ENCODE measurements around the gene PTDSS2. TPM values are rescaled to one million over a fixed set of nuclear protein-coding genes. Genes with fewer than 3 reads are reported as not detected.
"Not testable (repeated sequence)": the region's sequence is repeated elsewhere in the genome, so short reads cannot be mapped to it uniquely, and the experiment has no call there.

Gene PTDSS2
- total RNA-seq, 2 experiments from 2014 or later = 24.6 to 26.1 TPM

DNA sequence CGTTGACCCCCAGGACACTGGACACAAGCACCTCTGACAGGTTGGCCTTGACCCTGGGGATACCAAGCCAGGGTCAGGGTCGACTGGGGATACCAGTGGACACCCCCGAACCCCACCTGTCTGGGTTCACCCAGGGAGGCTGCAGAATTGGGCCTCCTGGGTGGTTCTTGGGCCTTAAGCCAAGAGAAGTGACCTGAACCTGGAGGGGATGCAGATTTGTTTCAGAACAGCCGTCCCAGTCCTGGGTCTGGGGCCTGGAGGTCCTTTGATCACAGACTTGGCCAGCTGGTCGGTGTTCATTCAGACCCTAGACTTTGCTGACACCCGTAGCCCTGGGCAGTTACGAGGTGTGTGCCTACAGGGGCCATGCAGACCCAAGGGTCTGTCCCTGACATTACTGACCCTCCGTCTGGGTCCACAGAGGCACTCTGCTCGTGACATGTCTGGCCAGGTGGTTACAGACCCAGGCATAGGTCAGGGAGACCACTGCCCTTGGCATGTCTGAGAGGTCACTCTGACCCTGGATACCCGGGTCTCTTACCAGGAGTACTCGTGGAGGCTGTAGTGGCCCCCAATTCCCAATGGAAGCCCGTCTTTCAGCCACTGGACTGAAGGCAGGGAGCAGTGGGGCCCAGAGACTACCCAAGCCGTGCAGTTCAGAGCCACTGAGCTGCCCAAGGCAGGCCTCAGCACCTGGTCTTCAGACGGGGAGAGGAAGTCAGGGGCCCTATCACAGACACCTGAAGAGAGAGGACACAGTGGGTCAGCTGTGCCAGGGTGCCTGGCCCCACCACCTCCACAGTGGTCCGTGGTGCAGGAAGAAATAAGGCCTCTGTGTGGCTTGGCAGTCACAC, 41.7 kb upstream of the PTDSS2 start:
- Mint-ChIP-seq H3K27ac (no peak overlapping the region), H3K9me3 (ENCODE audit: insufficient read depth) (no peaks in the 10 kb centered on the region), H3K4me1 (ENCODE audit: low read depth) (peaks cover 24% of the 10 kb centered on the region), H3K27me3 (ENCODE audit: low read depth) (no peaks in the 10 kb centered on the region), H3K36me3 (ENCODE audit: low read depth) (peaks cover 4% of the 10 kb centered on the region), H3K4me3 (no peak overlapping the region)
- DNase-seq = no peak
- ChIA-PET POLR2A (interaction anchor here (1.0 to 3.2 kb wide), 2 partner anchors 7 to 40 kb away, joined by 3 to 21 read pairs; partner anchors contain the start of gene SIGIRR), CTCF (interaction anchor here (2.2 to 3.2 kb wide), 3 partner anchors 39 to 158 kb away, joined by 6 to 29 read pairs (median 15); partner anchors contain the start of gene PTDSS2)
- no peak for ATAC-seq

DNA sequence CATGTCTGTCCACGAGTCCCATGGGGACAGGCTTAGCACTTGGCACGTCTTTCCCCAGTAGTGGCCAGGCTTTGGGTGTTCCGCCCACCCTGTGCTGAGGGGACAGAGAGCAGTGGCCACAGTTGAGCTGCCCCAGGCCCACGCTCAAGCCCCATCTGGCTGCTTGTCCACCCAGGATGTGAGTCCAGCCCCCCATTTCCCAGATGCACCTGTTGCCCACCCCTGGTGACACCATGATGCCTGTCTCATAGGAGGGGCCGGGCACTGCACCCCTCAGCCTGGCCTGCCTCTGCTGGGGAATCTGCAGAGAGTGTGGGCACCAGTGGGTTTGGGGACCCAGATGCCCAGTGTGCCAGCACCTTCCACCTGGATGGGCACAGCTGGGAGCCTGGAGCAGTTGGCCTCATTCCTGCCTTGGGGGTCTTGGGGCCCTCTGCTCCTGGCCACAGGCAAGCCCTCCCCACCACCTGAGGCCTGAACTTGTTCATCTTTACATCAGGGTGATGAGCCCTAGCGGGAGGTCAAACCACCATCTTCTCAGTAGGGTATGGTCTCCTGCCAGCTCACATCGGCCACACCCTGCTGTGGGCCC, 41.0 kb upstream of the PTDSS2 start:
- Mint-ChIP-seq H3K36me3 (ENCODE audit: low read depth) (peaks cover 4% of the 10 kb centered on the region), H3K4me1 (ENCODE audit: low read depth) (peaks cover 26% of the 10 kb centered on the region), H3K4me3 (no peak overlapping the region), H3K27ac (no peak overlapping the region), H3K27me3 (ENCODE audit: low read depth) (no peaks in the 10 kb centered on the region), H3K9me3 (ENCODE audit: insufficient read depth) (no peaks in the 10 kb centered on the region)
- ChIA-PET POLR2A (no interaction called here), CTCF (interaction anchor here (3.2 kb wide), 1 partner anchor 38 kb away, joined by 15 read pairs; no protein-coding TSS in a partner anchor)
- ATAC-seq (no peak), DNase-seq (no peak)

DNA sequence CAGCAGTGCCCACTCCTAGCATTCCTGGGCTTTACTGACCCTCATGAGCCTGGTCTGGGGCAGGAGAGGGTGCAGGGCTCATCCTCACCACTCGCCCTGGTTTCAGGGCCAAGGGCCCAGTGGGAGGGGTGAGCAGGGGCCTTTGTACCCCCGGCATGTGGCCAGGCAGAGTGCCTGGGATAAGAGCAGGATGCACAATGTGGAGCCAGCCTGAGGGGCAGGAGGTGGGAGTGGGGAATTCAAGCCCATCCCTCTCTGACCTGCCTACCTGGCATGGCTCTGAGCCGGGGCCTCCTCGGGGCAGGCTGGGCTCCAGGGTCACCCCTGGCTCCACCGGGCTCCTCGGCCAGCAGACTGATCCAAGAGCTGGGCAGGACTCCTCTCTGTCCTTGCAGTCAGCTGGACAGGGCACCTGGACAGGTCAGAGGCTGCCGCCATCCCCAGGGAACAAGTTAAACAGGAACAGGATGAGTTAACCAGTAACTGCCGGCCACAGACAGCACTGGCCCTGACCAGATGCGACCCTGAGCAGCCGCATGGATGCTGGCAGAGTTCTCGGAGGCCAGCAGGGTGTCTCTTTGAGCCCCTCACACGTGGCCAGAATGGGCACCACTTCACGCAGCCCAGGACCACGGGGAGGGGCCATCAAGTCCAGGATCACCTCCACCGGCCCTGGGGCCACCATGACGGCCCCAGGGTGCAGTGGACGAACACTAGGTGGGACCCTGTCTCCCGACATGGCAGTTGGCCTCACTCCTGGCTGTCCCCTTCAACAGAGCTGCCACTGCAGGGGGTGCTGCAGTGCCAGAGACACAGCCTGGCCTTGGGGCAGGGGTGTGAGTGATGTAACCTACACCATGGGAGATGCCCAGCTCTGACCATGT, 40.2 kb upstream of the PTDSS2 start:
- H3K4me3 Mint-ChIP-seq = no peak overlapping the region
- no peaks in the 10 kb centered on the region for H3K27me3 Mint-ChIP-seq (ENCODE audit: low read depth)
- H3K4me1 Mint-ChIP-seq (ENCODE audit: low read depth) = peaks cover 33% of the 10 kb centered on the region
- peaks cover 10% of the 10 kb centered on the region for H3K36me3 Mint-ChIP-seq (ENCODE audit: low read depth)
- POLR2A ChIA-PET = interaction anchor here (0.9 to 1.5 kb wide), 2 partner anchors 38 to 97 kb away, joined by 3 to 4 read pairs; partner anchors contain the start of gene RNH1
- no peaks in the 10 kb centered on the region for H3K9me3 Mint-ChIP-seq (ENCODE audit: insufficient read depth)
- CTCF ChIA-PET = interaction anchor here (0.9 kb wide), 1 partner anchor 109 kb away, joined by 3 read pairs; no protein-coding TSS in a partner anchor
- ATAC-seq = no peak
- DNase-seq = no peak
- no peak overlapping the region for H3K27ac Mint-ChIP-seq

DNA sequence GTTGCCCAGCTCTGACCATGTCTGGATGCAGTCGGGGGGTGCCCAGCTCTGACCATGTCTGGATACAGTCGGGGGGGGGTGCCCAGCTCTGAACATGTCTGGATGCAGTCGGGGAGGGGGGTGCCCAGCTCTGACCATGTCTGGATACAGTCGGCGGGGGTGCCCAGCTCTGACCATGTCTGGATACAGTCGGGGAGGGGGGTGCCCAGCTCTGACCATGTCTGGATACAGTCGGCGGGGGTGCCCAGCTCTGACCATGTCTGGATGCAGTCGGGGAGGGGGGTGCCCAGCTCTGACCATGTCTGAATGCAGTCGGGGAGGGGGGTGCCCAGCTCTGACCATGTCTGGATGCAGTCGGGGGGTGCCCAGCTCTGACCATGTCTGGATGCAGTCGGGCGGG, 39.4 kb upstream of the PTDSS2 start:
- not testable (repeated sequence) for H3K36me3 Mint-ChIP-seq (ENCODE audit: low read depth); H3K27me3 Mint-ChIP-seq (ENCODE audit: low read depth); H3K27ac Mint-ChIP-seq; ATAC-seq; H3K9me3 Mint-ChIP-seq (ENCODE audit: insufficient read depth); H3K4me3 Mint-ChIP-seq; DNase-seq
- H3K4me1 Mint-ChIP-seq (ENCODE audit: low read depth) = peaks cover 34% of the 10 kb centered on the region
- POLR2A ChIA-PET = interaction anchor here (0.9 to 1.5 kb wide), 2 partner anchors 37 to 96 kb away, joined by 3 to 4 read pairs; partner anchors contain the start of gene RNH1
- CTCF ChIA-PET = interaction anchor here (0.9 to 1.5 kb wide), 3 partner anchors 38 to 160 kb away, joined by 3 read pairs; no protein-coding TSS in a partner anchor

DNA sequence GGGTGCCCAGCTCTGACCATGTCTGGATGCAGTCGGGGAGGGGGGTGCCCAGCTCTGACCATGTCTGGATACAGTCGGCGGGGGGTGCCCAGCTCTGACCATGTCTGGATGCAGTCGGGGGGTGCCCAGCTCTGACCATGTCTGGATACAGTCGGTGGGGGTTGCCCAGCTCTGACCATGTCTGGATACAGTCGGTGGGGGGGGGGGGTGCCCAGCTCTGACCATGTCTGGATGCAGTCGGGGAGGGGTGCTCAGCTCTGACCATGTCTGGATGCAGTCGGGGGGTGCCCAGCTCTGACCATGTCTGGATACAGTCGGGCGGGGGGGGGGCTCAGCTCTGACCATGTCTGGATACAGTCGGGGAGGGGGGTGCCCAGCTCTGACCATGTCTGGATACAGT, 38.6 kb upstream of the PTDSS2 start:
- POLR2A ChIA-PET = interaction anchor here (1.5 kb wide), 1 partner anchor 95 kb away, joined by 4 read pairs; the partner anchor contains the start of gene RNH1
- not testable (repeated sequence) for ATAC-seq; H3K36me3 Mint-ChIP-seq (ENCODE audit: low read depth); DNase-seq; H3K4me3 Mint-ChIP-seq; H3K9me3 Mint-ChIP-seq (ENCODE audit: insufficient read depth); H3K27ac Mint-ChIP-seq; H3K27me3 Mint-ChIP-seq (ENCODE audit: low read depth)
- CTCF ChIA-PET = interaction anchor here (1.0 to 1.5 kb wide), 3 partner anchors 38 to 161 kb away, joined by 3 to 4 read pairs (median 3); no protein-coding TSS in a partner anchor
- peaks cover 33% of the 10 kb centered on the region for H3K4me1 Mint-ChIP-seq (ENCODE audit: low read depth)

DNA sequence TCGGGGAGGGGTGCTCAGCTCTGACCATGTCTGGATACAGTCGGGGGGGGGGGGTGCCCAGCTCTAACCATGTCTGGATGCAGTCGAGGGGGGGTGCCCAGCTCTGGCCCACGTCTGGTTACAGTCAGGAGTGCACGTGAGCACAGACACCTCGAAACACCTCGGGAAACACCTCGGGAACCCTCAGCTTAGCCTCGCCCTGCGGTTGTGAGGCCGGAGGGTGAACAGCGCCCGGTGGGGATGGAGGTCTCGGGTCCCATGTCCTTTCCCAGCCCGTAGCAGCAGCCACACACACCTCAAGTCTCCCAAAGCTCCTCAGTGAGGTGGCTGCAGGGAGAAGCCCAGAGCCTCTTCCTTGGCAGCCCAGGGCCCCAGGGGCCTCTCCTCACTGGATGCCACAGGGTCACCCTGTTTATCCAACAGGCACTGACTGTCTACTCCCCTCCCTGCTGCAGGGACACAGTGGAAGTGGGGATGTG, 37.4 kb upstream of the PTDSS2 start:
- peak overlapping the region; percentile 77 for H3K4me3 Mint-ChIP-seq
- ATAC-seq (no peak), DNase-seq (no peak)
- no peaks in the 10 kb centered on the region for H3K27me3 Mint-ChIP-seq (ENCODE audit: low read depth)
- ChIA-PET CTCF (interaction anchor here (1.5 to 5.4 kb wide), 2 partner anchors 36 to 107 kb away, joined by 4 to 60 read pairs; partner anchors contain the start of gene PTDSS2), POLR2A (no interaction called here)
- peaks cover 31% of the 10 kb centered on the region for H3K4me1 Mint-ChIP-seq (ENCODE audit: low read depth)
- peaks cover 8% of the 10 kb centered on the region for H3K36me3 Mint-ChIP-seq (ENCODE audit: low read depth)
- H3K9me3 Mint-ChIP-seq (ENCODE audit: insufficient read depth) = no peaks in the 10 kb centered on the region
- no peak overlapping the region for H3K27ac Mint-ChIP-seq

DNA sequence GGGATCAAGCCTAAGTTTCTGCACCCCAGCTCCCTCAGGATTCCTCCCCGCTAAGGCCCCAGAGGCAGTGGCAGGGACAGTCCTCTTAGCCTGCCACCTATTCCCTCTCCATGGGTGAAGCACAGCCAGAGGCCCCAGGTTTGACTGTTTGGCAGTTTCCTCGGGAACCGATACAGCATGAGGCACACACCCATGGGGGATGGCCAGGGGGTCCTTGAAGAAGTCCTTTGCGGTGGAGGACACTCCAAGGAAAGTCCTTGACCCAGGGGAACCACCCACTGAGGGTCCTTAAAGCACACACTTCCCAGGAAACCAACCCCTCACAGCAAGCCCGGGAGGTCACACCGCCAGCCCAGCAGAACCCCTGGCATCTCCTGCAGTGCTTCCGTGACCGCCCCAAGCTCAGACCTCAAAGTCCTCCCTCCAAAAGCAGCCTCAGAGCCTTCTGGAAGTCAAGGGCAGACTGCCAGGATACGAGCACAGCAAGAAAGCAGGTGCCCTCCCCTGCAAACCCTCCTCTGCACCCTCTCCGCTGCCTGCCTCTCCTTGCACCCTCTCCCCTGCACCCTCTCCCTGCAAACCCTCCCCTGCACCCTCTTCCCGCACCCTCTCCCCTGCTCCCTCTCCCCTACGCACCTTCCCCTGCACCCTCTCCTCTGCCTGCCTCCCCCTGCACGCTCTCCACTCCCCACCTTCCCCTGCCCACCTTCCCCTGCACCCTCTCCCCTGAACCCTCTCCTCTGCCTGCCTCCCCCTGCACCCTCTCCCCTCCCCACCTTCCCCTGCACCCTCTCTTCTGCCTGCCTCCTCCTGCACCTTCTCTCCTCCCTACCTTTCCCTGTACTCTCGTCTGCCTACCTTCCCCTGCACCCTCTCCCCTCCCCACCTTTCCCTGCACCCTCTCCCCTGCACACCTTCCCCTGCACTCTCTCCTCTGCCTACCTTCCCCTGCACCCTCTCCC, 36.7 kb upstream of the PTDSS2 start:
- H3K9me3 Mint-ChIP-seq (ENCODE audit: insufficient read depth) = no peaks in the 10 kb centered on the region
- DNase-seq (peak; percentile 52), ATAC-seq (no peak)
- peaks cover 31% of the 10 kb centered on the region for H3K4me1 Mint-ChIP-seq (ENCODE audit: low read depth)
- H3K4me3 Mint-ChIP-seq = peak overlapping the region; percentile 77
- ChIA-PET POLR2A (interaction anchor here (1.1 to 3.9 kb wide), 4 partner anchors 7 to 54 kb away, joined by 3 to 59 read pairs (median 12); partner anchors contain the start of gene PTDSS2), CTCF (interaction anchor here (1.5 to 5.4 kb wide), 2 partner anchors 36 to 108 kb away, joined by 4 to 60 read pairs; partner anchors contain the start of gene PTDSS2)
- H3K27me3 Mint-ChIP-seq (ENCODE audit: low read depth) = no peaks in the 10 kb centered on the region
- peaks cover 8% of the 10 kb centered on the region for H3K36me3 Mint-ChIP-seq (ENCODE audit: low read depth)
- H3K27ac Mint-ChIP-seq = peak overlapping the region; percentile 73

DNA sequence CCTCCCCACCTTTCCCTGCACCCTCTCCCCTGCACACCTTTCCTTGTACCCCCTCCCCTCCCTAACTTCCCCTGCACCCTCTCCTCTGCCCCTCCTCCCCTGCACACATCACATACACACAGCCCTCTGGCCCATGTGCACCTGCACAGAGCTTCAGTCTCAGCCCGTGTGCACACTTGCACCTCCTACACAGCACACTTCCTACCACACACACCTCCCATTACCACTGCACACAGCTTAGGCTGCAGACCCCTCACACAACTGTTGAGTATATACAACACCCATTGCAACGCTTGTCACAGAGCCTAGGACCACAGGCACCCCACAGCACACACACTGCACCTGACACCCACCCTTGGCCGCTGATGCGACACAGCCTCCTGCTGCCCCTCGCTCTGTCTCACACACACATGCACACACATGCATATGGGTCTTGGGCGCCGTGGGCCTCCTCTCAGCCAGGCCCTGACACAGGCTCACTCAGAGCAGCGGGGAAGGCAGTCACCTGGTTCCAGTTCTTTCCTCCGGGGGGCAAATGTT, 35.7 kb upstream of the PTDSS2 start:
- ATAC-seq = peak; percentile 34
- Mint-ChIP-seq H3K27me3 (ENCODE audit: low read depth) (no peaks in the 10 kb centered on the region), H3K4me1 (ENCODE audit: low read depth) (peaks cover 30% of the 10 kb centered on the region)

DNA sequence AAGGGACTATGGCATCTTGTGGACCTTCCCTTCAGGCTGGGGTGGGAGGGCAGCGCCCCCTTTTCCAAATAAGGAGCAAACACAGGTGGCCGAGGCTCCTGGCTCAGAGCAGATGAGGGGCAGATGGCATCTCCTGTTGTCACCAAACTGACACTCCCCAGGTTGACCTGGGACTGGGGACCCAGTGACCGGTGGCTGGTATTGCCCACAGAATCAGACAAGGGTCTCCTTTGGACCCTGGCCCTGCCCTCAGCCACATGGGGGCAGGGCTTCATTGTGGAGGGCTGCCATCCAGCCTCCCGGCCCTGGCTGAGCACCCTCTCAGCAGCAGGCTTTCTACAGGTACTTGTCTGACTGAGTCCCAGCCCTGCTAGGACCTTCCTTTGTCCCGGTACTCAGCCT, 34.4 kb upstream of the PTDSS2 start:
- peak overlapping the region; percentile 97 for H3K4me3 Mint-ChIP-seq
- no peaks in the 10 kb centered on the region for H3K9me3 Mint-ChIP-seq (ENCODE audit: insufficient read depth)
- H3K36me3 Mint-ChIP-seq (ENCODE audit: low read depth) = peaks cover 8% of the 10 kb centered on the region
- DNase-seq (no peak), ATAC-seq (peak; percentile 18)
- peak overlapping the region; percentile 93 for H3K27ac Mint-ChIP-seq
- POLR2A ChIA-PET = interaction anchor here (0.8 to 3.9 kb wide), 8 partner anchors 9 to 103 kb away, joined by 3 to 59 read pairs (median 6); partner anchors contain the start of genes PTDSS2 and RNH1
- H3K4me1 Mint-ChIP-seq (ENCODE audit: low read depth) = peaks cover 30% of the 10 kb centered on the region
- no peaks in the 10 kb centered on the region for H3K27me3 Mint-ChIP-seq (ENCODE audit: low read depth)
- CTCF ChIA-PET = interaction anchor here (0.8 to 5.4 kb wide), 6 partner anchors 9 to 167 kb away, joined by 3 to 60 read pairs (median 4); partner anchors contain the start of gene PTDSS2

More for the DNA sequence above, 35.7 kb upstream of the PTDSS2 start:
- DNase-seq = no peak
- H3K4me3 Mint-ChIP-seq = peak overlapping the region; percentile 97
- no peaks in the 10 kb centered on the region for H3K9me3 Mint-ChIP-seq (ENCODE audit: insufficient read depth)
- ChIA-PET CTCF (interaction anchor here (0.9 to 5.4 kb wide), 6 partner anchors 8 to 109 kb away, joined by 3 to 60 read pairs (median 4); partner anchors contain the start of genes ANO9 and PTDSS2), POLR2A (interaction anchor here (1.1 to 3.9 kb wide), 8 partner anchors 8 to 202 kb away, joined by 3 to 59 read pairs (median 4); partner anchors contain the start of genes ANO9, PTDSS2 and RNH1)
- H3K27ac Mint-ChIP-seq = peak overlapping the region; percentile 93
- peaks cover 8% of the 10 kb centered on the region for H3K36me3 Mint-ChIP-seq (ENCODE audit: low read depth)
